Kidney (tissue), 14 donors: ENCODE results near the gene LHCGR. TPM values are rescaled to one million over a fixed set of nuclear protein-coding genes. Genes with fewer than 3 reads are reported as not detected.

ENCODE experiments used
- DNase-seq, 5 donors: peaks; one replicate each; pipeline ENCODE4 v3.0.0-alpha.2; 2013 to 2020
- FAIRE-seq: peaks from 2 replicates; lab custom pipeline; 2012; peaks lifted over from hg19 to GRCh38; lab: Jason Lieb, UNC
- H3K27ac ChIP-seq, 2 donors: one replicate each; pipeline ENCODE4 v1.7.0; 2013; ENCODE audit warnings: low read depth in 2 of 2, low read length in 2 of 2, inconsistent platforms in 1 of 2
- H3K27me3 ChIP-seq: one replicate; pipeline ENCODE4 v1.7.1; 2013; ENCODE audit warnings: low read length, inconsistent platforms; ENCODE audit not compliant: control insufficient read depth, insufficient read depth
- H3K36me3 ChIP-seq, 3 donors: one replicate each; pipeline versions ENCODE4 v1.7.0 to v1.7.1; 2013; ENCODE audit warnings: low read length in 3 of 3, control low read depth in 1 of 3, inconsistent platforms in 1 of 3; ENCODE audit not compliant: insufficient read depth in 3 of 3, control insufficient read depth in 2 of 3
- H3K4me1 ChIP-seq, 3 donors: one replicate each; pipeline versions ENCODE4 v1.7.0 to v1.7.1; 2013; ENCODE audit warnings: low read length in 3 of 3, inconsistent platforms in 1 of 3, low read depth in 1 of 3; ENCODE audit not compliant: control insufficient read depth in 2 of 3, insufficient read depth in 2 of 3
- H3K4me3 ChIP-seq, 3 donors: one replicate each; pipeline versions ENCODE4 v1.7.0 to v1.8.1; 2013; ENCODE audit warnings: low read length in 3 of 3, control low read depth in 1 of 3, inconsistent platforms in 1 of 3
- H3K9ac ChIP-seq, 3 donors: one replicate each; pipeline versions ENCODE4 v1.7.0 to v1.7.1; 2013; ENCODE audit warnings: low read length in 3 of 3, control low read depth in 1 of 3, inconsistent platforms in 1 of 3
- H3K9me3 ChIP-seq, 3 donors: one replicate each; pipeline versions ENCODE4 v1.7.0 to v1.7.1; 2013; ENCODE audit warnings: low read length in 3 of 3, control low read depth in 1 of 3, inconsistent platforms in 1 of 3; ENCODE audit not compliant: control insufficient read depth in 2 of 3, insufficient read depth in 1 of 3
- CTCF ChIP-seq: IDR thresholded peaks from 3 replicates; pipeline ENCODE4 v1.5.1; 2012; ENCODE audit warnings: mild to moderate bottlenecking, moderate library complexity, borderline replicate concordance; ENCODE audit not compliant: insufficient read depth; ENCODE audit errors: extremely low read depth
- intact Hi-C: fragments of 100-400 bp; cut with DNase I; formaldehyde crosslinking; loops from one replicate; pipeline ENCODE4 v1.11.1; 2022
- polyA plus RNA-seq: library from polyadenylated mRNA; stranded (reverse); fragments of 350-450 nt; fragmentation: Illumina TruSeq; extraction: RNeasy Lipid Tissue Mini Kit (QIAGEN cat#74804); gene quantifications from one replicate; pipeline ENCODE4 v1.2.3, GENCODE V29; 2014; ENCODE audit warnings: low read depth, low replicate concordance; ENCODE audit not compliant: insufficient read depth
- total RNA-seq: library from RNA; stranded (reverse); fragmentation: NEBNext Ultra II Directional; extraction: Animal tissue kit (Norgen Biotek cat#: 25700); gene quantifications from one replicate; pipeline ENCODE4 v1.2.1, GENCODE V29; 2021
- donor health status: control.
- donor health status: control.
- donor health status: control.
- donor health status: control.
- donor health status: control.
- donor health status: DM: yes; HTN: yes; CAD: no.
- donor health status: Normal renal cell carcinoma (clear cell type).

LHCGR gene
- total and polyA plus RNA-seq, 2 donors from 2014 or later: not detected

- FAIRE-seq: no peak
- intact Hi-C loops: no loop called here
- H3K4me3 ChIP-seq: no peak overlapping the region
These were observed 58.6 kb downstream of the LHCGR start for GRCh38 chr2:48696881-48697280.

GRCh38 chr2:48695991-48696390 is 59.5 kb downstream of the LHCGR start:
- no peak for DNase-seq
- no peaks in the 10 kb centered on the region for H3K27me3 ChIP-seq
- H3K4me1 ChIP-seq: no peaks in the 10 kb centered on the region
- H3K4me3 ChIP-seq: no peak overlapping the region
- TF ChIP-seq CTCF: no peak
- no peak overlapping the region for H3K27ac ChIP-seq
- FAIRE-seq: no peak
- no peaks in the 10 kb centered on the region for H3K36me3 ChIP-seq
- no peaks in the 10 kb centered on the region for H3K9me3 ChIP-seq
- no peak overlapping the region for H3K9ac ChIP-seq
- intact Hi-C loops: no loop called here

More at GRCh38 chr2:48696881-48697280, 58.6 kb downstream of the LHCGR start:
- no peak overlapping the region for H3K9ac ChIP-seq
- H3K27me3 ChIP-seq: no peaks in the 10 kb centered on the region
- no peak overlapping the region for H3K27ac ChIP-seq
- no peaks in the 10 kb centered on the region for H3K4me1 ChIP-seq
- TF ChIP-seq CTCF: no peak
- no peak for DNase-seq
- no peaks in the 10 kb centered on the region for H3K36me3 ChIP-seq
- H3K9me3 ChIP-seq: no peaks in the 10 kb centered on the region

GRCh38 chr2:48694149-48694548 is 61.4 kb downstream of the LHCGR start:
- H3K36me3 ChIP-seq: no peaks in the 10 kb centered on the region
- no peak overlapping the region for H3K9ac ChIP-seq
- intact Hi-C loops: no loop called here
- TF ChIP-seq CTCF: no peak
- no peak for FAIRE-seq
- no peaks in the 10 kb centered on the region for H3K27me3 ChIP-seq
- peak in 2 of 5 donors; percentile 12 to 23 for DNase-seq
- no peaks in the 10 kb centered on the region for H3K9me3 ChIP-seq
- no peak overlapping the region for H3K27ac ChIP-seq
- H3K4me3 ChIP-seq: no peak overlapping the region
- H3K4me1 ChIP-seq: no peaks in the 10 kb centered on the region

GRCh38 chr2:48693645-48694044 is 61.9 kb downstream of the LHCGR start:
- Histone ChIP-seq H3K9me3 (no peaks in the 10 kb centered on the region), H3K4me3 (no peak overlapping the region), H3K27me3 (no peaks in the 10 kb centered on the region), H3K9ac (no peak overlapping the region), H3K36me3 (no peaks in the 10 kb centered on the region), H3K4me1 (no peaks in the 10 kb centered on the region), H3K27ac (no peak overlapping the region)
- no peak for FAIRE-seq
- intact Hi-C loops: no loop called here
- no peak for TF ChIP-seq CTCF
- DNase-seq: no peak
